Measurements from ENCODE around the gene ULBP1. TPM values are rescaled to one million over a fixed set of nuclear protein-coding genes. Genes with fewer than 3 reads are reported as not detected.
"Not testable (repeated sequence)": the region's sequence is repeated elsewhere in the genome, so short reads cannot be mapped to it uniquely, and the experiment has no call there.

The ULBP1 gene, protein sequence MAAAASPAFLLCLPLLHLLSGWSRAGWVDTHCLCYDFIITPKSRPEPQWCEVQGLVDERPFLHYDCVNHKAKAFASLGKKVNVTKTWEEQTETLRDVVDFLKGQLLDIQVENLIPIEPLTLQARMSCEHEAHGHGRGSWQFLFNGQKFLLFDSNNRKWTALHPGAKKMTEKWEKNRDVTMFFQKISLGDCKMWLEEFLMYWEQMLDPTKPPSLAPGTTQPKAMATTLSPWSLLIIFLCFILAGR
- 1 to 10 TPM; 1.1 to 1.3 TPM for total RNA-seq

- POLR2A ChIA-PET, result no interaction called here
- CTCF ChIA-PET, result no interaction called here
Measured at GRCh38 chr6:149963462-149964307, at the start of gene ULBP1. ULBP1 (plus strand) TSS chr6:149963943; CDS start chr6:149964050, 107 bp downstream.

GRCh38 chr6:149915970-149916865 is 47.5 kb upstream of the ULBP1 start:
- ChIA-PET CTCF (no interaction called here), POLR2A (no interaction called here)

DNA sequence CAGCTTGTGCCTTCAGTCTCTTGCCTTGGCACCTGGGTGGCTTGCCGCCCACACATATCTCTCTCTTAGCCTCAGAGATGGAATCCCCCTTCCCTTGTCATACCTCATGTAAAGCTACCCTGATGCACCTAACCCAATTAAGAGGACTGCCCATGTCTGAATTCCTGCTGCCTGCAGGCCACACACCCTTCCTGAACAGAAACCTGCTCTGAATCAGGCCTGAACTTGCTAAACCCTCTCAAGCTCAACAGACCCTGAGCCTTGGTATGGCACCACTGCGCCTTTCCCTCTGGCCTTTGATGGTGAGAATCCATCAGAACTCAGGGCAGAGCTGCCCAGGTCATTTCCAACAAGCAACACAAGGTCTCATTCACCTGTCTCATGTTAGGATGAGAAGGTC is 46.1 kb upstream of the ULBP1 start:
- POLR2A ChIA-PET, result no interaction called here
- CTCF ChIA-PET, result no interaction called here

- ChIA-PET POLR2A (no interaction called here), CTCF (no interaction called here)
Measured at GRCh38 chr6:149918151-149918905, 45.4 kb upstream of the ULBP1 start.

DNA sequence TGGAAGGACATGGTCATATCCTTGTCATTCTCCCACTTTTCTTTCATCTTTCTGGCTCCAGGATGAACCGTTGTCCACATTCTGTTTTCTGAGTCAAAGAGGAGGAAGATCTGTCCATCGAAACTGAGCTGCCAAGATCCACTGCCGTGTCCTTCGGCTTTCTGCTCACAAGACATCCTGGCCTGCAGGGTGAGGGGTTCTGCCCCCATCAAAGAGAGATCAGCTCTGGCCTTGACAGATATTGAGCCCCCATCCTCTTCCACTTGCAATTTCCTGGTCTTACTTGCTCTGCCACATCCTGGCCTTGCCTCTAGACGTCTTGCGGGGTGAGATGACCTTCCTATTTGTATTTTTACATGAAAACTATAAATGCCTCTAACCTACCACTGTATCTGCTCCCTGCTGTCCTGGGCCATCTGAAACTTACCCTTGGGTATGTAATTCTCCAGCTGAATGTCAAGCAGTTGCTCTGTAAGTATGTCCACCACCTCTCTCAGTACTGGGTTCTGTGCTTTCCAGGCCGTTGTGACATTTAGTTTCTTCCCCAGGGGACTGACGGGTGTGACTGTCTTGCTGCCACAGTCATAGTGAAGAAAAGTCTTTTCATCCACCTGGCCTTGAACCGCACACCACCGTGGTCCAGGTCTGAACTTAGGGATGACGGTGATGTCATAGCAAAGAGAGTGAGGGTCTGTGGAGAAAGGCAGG is 44.5 kb upstream of the ULBP1 start:
- CTCF ChIA-PET, result not testable (repeated sequence)

GRCh38 chr6:149919834-149920225 is 43.9 kb upstream of the ULBP1 start:
- ChIA-PET POLR2A (no interaction called here), CTCF (no interaction called here)

More for the DNA sequence above, 44.5 kb upstream of the ULBP1 start:
- POLR2A ChIA-PET, result not testable (repeated sequence)

- CTCF ChIA-PET, result no interaction called here
- POLR2A ChIA-PET, result no interaction called here
Measured at GRCh38 chr6:149921361-149921760, 42.4 kb upstream of the ULBP1 start.

- POLR2A ChIA-PET, CTCF ChIA-PET: not testable (repeated sequence)
Measured at GRCh38 chr6:149922091-149922490, 41.7 kb upstream of the ULBP1 start.

- CTCF ChIA-PET, result no interaction called here
- POLR2A ChIA-PET, result no interaction called here
Measured at GRCh38 chr6:149922642-149923326, 41.0 kb upstream of the ULBP1 start, which contains the start of gene RAET1G. RAET1G (minus strand) TSS chr6:149923121; CDS start chr6:149923010, 111 bp downstream.

DNA sequence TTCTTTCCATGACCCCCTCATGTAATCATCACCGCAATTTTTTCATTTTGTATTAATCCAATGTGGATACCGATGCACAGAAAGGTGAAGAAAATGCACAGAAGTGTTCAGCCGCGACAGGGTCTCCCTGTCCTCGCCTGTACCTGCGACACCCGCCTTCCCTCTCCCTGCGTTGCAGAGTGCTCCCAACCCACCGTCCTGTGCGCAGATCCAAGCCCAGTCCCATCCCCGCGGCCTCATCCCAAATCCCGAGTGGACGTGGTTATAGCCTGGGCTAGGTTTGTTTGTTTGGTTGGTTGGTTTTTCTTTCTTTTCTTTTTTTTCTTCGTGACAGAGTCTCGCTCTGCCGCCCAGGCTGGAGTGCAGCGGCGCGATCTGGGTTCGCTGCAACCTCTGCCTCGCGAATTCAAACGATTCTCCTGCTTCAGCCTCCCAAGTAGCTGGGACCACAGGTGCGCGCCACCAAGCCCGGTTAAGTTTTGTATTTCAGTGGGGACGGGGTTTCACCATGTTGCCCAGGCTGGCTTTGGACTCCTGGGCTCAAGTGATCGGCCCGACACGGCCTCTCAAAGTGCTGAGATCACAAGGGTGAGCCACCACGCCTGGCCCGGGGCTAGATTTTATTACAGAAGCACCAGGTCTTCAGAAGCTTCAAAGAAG is 40.3 kb upstream of the ULBP1 start:
- ChIA-PET CTCF (interaction anchor here (0.7 to 1.8 kb wide), 2 partner anchors 93 to 149 kb away, joined by 5 to 7 read pairs; no protein-coding TSS in a partner anchor), POLR2A (no interaction called here)

DNA sequence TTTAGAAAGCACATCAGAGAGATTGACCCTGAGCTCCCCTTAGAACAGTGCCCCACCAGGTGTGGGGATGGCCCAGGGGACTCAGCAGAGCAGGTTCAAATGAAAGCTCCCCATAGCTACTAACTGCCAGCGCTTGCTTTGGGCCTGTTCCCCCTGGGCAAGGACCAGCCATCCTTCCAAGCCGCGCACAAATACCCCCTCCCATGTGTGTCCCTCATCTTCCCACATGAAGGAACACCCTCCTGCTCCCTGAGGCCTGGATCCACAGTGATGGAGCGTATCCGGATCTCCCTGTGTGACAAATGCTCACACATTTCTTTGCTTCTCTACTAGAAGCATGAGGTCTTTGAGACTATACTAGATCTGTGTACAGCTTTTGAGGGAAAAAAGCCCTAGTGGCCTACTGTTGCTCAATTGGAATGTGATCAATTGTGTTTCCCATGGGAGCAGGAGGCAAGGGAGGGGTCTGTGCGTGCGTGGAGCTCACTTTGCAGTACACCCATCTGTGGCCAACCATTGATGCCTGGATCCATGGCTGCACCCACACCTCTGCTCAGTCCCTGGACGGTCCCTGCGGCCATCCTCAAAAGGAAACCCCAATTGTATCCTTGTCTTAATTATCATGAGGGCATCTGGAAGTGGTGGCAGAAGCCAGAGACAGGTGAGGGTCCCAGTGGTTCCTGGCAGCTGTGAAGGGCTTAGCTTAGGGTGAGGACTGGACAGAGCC is 39.4 kb upstream of the ULBP1 start:
- ChIA-PET POLR2A (interaction anchor here (0.5 kb wide), 1 partner anchor 59 kb away, joined by 5 read pairs; no protein-coding TSS in a partner anchor), CTCF (interaction anchor here (0.7 to 1.8 kb wide), 2 partner anchors 92 to 148 kb away, joined by 5 to 7 read pairs; no protein-coding TSS in a partner anchor)

DNA sequence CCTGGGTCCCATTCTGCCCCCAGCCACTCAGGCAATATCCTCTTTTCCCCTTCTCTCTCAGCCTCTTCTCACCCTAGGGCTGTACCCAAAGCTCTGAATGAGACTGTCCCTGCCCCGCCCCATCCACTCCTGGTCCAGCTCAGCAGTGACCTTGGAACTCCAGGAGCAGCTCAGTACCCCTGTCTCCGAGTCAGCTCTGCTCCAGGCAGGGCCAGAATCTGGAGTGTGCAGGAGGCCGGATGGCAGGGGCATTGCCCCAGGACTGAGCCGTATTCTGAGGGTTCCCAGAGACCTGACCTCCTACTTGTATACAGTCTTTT is 38.9 kb upstream of the ULBP1 start:
- CTCF ChIA-PET, result interaction anchor here (1.1 to 1.8 kb wide), 2 partner anchors 90 to 92 kb away, joined by 4 to 7 read pairs; no protein-coding TSS in a partner anchor
- POLR2A ChIA-PET, result interaction anchor here (0.5 kb wide), 1 partner anchor 59 kb away, joined by 5 read pairs; no protein-coding TSS in a partner anchor

DNA sequence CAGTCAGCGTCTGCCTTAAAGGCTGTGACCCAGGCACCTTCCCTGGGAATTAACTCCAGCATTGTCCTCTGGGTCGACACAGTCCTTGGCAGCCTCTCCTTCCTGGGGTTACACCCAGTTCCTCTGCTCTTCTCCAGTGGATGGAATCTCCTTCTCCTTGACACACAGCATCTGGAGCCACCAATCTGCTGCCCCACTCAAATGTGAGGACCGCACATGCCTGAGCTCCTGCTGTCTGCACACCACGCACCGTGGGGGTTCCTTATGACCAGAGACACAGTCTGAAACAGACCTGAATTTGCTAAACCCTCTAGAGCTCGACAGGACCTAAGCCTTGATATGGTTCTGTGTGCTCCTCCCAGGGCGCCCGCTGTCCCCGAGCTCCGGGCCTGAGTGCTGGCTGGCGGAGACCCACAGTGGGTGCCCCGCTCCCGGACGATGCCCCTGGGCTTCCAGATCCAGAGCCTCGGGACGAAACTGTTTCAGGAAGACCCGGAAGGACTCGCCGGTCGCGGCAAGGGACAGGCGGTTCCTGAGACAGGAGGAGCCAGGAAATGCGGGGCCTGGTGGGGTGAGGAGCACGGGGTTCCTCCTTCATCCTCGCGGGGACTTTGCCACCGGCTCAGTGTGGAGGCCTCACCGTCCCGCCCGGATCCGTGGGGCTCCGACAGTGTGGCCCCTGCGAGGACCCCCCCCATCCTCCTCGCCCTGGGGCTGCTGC is 38.3 kb upstream of the ULBP1 start:
- POLR2A ChIA-PET, result no interaction called here
- CTCF ChIA-PET, result interaction anchor here (1.1 to 1.8 kb wide), 2 partner anchors 90 to 91 kb away, joined by 4 to 7 read pairs; no protein-coding TSS in a partner anchor

- ChIA-PET CTCF (interaction anchor here (1.0 to 1.1 kb wide), 2 partner anchors 87 to 91 kb away, joined by 3 to 4 read pairs; no protein-coding TSS in a partner anchor), POLR2A (no interaction called here)
Measured at GRCh38 chr6:149925974-149926777, 37.6 kb upstream of the ULBP1 start.

- CTCF ChIA-PET, result interaction anchor here (1.0 kb wide), 1 partner anchor 88 kb away, joined by 3 read pairs; no protein-coding TSS in a partner anchor
Measured at GRCh38 chr6:149927025-149927424, 36.7 kb upstream of the ULBP1 start.

More at GRCh38 chr6:149927025-149927424, 36.7 kb upstream of the ULBP1 start:
- POLR2A ChIA-PET, result not testable (repeated sequence)
